Neural progenitor cell (in vitro differentiated cells): ENCODE data around the gene MRC2.

ENCODE experiments used
- EZH2 ChIP-seq: fragments of 200-600 bp; sonication (generic); IDR thresholded peaks from 2 replicates; pipeline ENCODE4 v1.6.1; 2017; ENCODE audit warnings: antibody characterized with exemption, mild to moderate bottlenecking, moderate library complexity
- EZH2phosphoT487 ChIP-seq: fragments of 200-600 bp; sonication (generic); IDR thresholded peaks from 2 replicates; pipeline ENCODE4 v1.6.1; 2017; ENCODE audit warnings: antibody characterized with exemption
- TF ChIP-seq, protein P1 (sequence below): fragments of 200-600 bp; sonication (generic); IDR thresholded peaks from 2 replicates; pipeline ENCODE4 v1.5.1; 2017; ENCODE audit warnings: antibody characterized with exemption, mild to moderate bottlenecking

DNA sequence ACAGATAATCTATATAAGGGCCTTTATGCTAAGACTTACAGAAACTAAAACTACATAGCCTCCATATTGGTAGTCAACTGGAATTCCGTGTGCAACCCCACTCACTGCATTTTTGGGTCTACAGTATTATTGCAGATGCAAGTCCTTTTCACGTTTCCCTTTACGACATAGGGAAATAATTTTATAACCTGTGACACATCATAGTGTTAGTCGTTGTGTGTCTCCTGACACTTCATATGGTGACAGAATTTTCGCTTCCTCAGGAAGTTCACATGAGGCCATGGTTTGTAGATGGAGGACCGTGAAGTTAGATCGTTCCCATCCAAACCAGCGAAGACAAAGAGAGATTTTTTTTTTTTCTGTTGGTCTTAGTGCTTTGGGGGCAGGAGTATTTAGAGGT is 15.7 kb upstream of the MRC2 start:
- TF ChIP-seq, protein P1, sequence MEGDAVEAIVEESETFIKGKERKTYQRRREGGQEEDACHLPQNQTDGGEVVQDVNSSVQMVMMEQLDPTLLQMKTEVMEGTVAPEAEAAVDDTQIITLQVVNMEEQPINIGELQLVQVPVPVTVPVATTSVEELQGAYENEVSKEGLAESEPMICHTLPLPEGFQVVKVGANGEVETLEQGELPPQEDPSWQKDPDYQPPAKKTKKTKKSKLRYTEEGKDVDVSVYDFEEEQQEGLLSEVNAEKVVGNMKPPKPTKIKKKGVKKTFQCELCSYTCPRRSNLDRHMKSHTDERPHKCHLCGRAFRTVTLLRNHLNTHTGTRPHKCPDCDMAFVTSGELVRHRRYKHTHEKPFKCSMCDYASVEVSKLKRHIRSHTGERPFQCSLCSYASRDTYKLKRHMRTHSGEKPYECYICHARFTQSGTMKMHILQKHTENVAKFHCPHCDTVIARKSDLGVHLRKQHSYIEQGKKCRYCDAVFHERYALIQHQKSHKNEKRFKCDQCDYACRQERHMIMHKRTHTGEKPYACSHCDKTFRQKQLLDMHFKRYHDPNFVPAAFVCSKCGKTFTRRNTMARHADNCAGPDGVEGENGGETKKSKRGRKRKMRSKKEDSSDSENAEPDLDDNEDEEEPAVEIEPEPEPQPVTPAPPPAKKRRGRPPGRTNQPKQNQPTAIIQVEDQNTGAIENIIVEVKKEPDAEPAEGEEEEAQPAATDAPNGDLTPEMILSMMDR, result no peak
- no peak for TF ChIP-seq EZH2
- TF ChIP-seq EZH2phosphoT487, result no peak
